GM18505 (cell line): ENCODE measurements around the gene EFNA5.

Experiments
- ATAC-seq: cut with Tn5 transposase; IDR thresholded peaks from one replicate; pipeline ENCODE4 v1.9.1; 2021; ENCODE audit not compliant: unreplicated experiment
- POLR2A ChIP-seq: IDR thresholded peaks from 4 replicates; pipeline ENCODE4 v1.6.1; 2011; ENCODE audit warnings: borderline replicate concordance; ENCODE audit not compliant: insufficient read depth, insufficient read length; ENCODE audit errors: extremely low read depth

Gene EFNA5

GRCh38 chr5:107538805-107539445 lies 131.8 kb downstream of the EFNA5 start:
- no peak for ATAC-seq

GRCh38 chr5:107538331-107538730 lies 132.4 kb downstream of the EFNA5 start:
- TF ChIP-seq POLR2A, result no peak
- no peak for ATAC-seq

More at GRCh38 chr5:107538805-107539445, 131.8 kb downstream of the EFNA5 start:
- TF ChIP-seq POLR2A, result no peak

DNA sequence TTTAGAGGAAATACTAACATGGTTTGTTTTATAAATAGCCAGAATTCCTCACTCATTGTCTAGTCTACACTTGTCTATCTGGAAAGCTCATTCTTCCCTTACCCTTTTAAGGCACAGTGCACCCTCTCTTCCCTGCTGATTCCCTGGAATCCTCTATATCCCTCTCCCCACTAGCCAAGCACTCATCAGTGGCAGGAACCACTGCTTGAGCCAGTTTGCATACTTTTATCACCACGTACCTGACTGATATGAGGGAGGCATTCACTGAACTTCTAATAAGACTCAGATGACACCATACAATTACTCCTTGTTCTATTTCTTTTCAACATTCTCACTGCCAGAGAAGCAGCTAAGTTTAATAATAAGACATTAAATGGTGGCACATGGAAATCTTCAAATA lies 134.9 kb downstream of the EFNA5 start:
- TF ChIP-seq POLR2A, result no peak
- no peak for ATAC-seq

GRCh38 chr5:107533910-107534876 lies 136.5 kb downstream of the EFNA5 start:
- TF ChIP-seq POLR2A, result no peak
- ATAC-seq, result no peak

DNA sequence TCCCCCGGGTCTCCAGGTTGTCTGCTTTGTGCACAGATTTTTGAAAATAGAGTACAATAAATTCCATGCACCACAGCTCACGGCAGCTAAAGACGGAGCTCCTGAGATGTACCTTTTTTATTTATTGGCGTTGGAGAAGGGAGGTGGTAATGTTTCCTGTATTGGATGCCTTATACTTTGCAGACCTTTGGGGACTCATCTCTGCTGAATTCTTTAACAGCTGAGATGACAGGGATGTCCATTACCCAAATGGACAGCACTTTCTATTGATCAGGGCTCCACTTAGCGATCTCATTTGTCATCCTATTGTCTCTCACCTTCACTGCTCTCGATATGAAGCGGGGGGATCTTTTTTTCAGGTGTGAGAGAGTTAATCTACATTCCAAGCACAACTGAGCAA lies 137.8 kb downstream of the EFNA5 start:
- no peak for TF ChIP-seq POLR2A
- no peak for ATAC-seq

- ATAC-seq, result no peak
- TF ChIP-seq POLR2A, result no peak
Measured at GRCh38 chr5:107532169-107532878, 138.4 kb downstream of the EFNA5 start.

- no peak for TF ChIP-seq POLR2A
- no peak for ATAC-seq
Measured at GRCh38 chr5:107531308-107531707, 139.4 kb downstream of the EFNA5 start.

GRCh38 chr5:107529618-107530017 lies 141.1 kb downstream of the EFNA5 start:
- no peak for ATAC-seq

DNA sequence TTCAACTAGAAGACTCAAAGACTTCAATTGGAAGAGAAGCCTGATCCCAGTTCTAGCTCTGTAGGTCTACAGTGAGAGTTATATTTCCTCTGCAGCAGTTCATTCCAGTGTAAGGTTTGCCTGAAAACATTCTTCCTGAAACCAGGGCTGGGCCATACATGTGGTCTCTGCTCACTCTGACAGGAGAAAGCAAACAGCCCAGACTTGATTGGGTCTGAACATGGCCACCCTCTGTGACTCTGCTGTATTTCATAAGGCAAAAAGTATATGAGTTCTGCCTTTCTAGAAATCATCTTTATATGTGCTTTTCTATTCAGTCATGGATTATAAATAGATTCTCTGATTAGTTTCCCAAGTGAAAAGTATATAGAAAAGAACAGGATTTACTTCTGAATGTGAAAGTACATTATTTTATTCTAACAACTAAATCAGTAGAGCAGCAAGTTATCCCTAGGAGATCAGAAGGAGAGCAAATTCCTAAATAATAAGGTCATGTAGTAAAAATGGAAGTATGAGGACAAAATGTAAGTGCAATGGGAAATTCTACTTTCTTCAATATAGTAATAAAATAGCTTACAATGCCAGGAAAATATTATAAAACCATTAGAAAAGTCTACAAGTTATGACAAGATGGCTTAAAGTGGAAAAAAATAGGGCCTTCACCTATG lies 144.3 kb downstream of the EFNA5 start:
- TF ChIP-seq POLR2A, result no peak
- no peak for ATAC-seq

More at GRCh38 chr5:107529618-107530017, 141.1 kb downstream of the EFNA5 start:
- no peak for TF ChIP-seq POLR2A

GRCh38 chr5:107524111-107524510 lies 146.6 kb downstream of the EFNA5 start:
- no peak for TF ChIP-seq POLR2A
- no peak for ATAC-seq

DNA sequence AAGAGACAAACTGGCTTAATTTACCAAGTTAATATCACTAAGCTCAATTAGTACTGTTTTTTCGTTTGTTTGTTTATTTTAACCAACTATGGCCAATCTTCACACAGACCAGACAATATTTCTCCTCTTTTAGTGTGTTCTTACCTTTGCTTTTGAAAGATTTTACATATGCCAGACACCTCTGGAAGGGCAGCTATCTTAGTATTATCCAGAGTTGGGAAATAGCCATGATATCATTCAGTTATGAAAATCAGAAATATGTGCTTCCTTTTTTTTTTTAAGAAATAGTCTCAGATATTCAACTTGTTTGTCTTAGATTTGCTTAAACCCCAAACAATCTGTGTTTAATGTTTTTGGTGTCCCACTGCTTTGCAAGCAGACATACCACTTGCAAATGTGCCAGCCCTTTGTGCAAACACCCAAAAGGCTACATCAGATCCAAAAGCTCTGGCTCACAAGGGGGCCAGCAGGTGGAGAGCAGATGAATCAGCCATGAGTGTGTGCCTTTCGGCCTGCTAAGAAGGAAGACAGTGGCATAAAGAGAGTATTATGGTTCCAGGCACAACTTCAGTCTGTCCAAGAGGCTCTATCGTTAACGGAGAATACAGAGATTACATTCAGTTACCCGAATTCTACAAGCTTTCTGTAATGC lies 147.6 kb downstream of the EFNA5 start:
- no peak for TF ChIP-seq POLR2A
- no peak for ATAC-seq

- ATAC-seq, result no peak
- TF ChIP-seq POLR2A, result no peak
Measured at GRCh38 chr5:107522456-107522855, 148.3 kb downstream of the EFNA5 start.
